HL-60 (cell line): Measurements from ENCODE around the gene SFI1.
A peak's percentile ranks its signal among the peaks of the same experiment; 100 is the strongest.
"Not testable (repeated sequence)": the region's sequence is repeated elsewhere in the genome, so short reads cannot be mapped to it uniquely, and the experiment has no call there.

Experiments used
- DNase-seq, 2 experiments: peaks; one replicate each; pipeline ENCODE4 v3.0.0-alpha.2; 2010 to 2020; ENCODE audit warnings: low read depth in 1 of 2, low spot score in 1 of 2
- H3K27ac ChIP-seq: fragments of 250-450 bp; sonication (Bioruptor Pico); replicated peaks from 2 replicates; pipeline ENCODE4 v1.5.1; 2020; ENCODE audit warnings: mild to moderate bottlenecking, moderate library complexity
- H3K27me3 ChIP-seq: fragments of 250-450 bp; sonication (Bioruptor Pico); 2 replicates; pipeline ENCODE4 v1.5.1; 2021; ENCODE audit warnings: mild to moderate bottlenecking, moderate library complexity; ENCODE audit not compliant: insufficient read depth, poor library complexity, severe bottlenecking
- H3K4me3 ChIP-seq: replicated peaks from 2 replicates; pipeline ENCODE4 v1.5.1; 2011; ENCODE audit warnings: mild to moderate bottlenecking, control low read depth, low read length; ENCODE audit not compliant: insufficient read depth
- CTCF ChIP-seq: IDR thresholded peaks from one replicate; pipeline ENCODE4 v1.5.1; 2011; ENCODE audit warnings: low read length, control low read depth, inconsistent platforms; ENCODE audit not compliant: insufficient read depth
- GABPA ChIP-seq: IDR thresholded peaks from 2 replicates; pipeline ENCODE4 v1.6.1; 2012; ENCODE audit warnings: low read depth
- POLR2AphosphoS5 ChIP-seq: IDR thresholded peaks from 2 replicates; pipeline ENCODE4 v1.6.1; 2012; ENCODE audit warnings: low read depth
- REST ChIP-seq: IDR thresholded peaks from 2 replicates; pipeline ENCODE4 v1.6.1; 2012; ENCODE audit warnings: low read depth; ENCODE audit not compliant: insufficient replicate concordance
- SPI1 ChIP-seq: IDR thresholded peaks from 2 replicates; pipeline ENCODE4 v1.6.1; 2012; ENCODE audit warnings: low read depth, mild to moderate bottlenecking, borderline replicate concordance

Gene SFI1

GRCh38 chr22:31653944-31654343 lies 157.6 kb downstream of the SFI1 start:
- Histone ChIP-seq H3K27me3 (no peaks in the 10 kb centered on the region), H3K27ac (no peak overlapping the region), H3K4me3 (no peak overlapping the region)
- no peak for DNase-seq
- TF ChIP-seq POLR2AphosphoS5 (no peak), GABPA (no peak), CTCF (no peak), SPI1 (no peak), REST (no peak)

- TF ChIP-seq SPI1 (peak; percentile 51; the same call in 1 of the 2 replicates), REST (no peak)
- Histone ChIP-seq H3K27me3 (no peaks in the 10 kb centered on the region), H3K27ac (no peak overlapping the region), H3K4me3 (no peak overlapping the region)
- no peak for DNase-seq
Measured at GRCh38 chr22:31654408-31654807, 158.1 kb downstream of the SFI1 start.

- no peak overlapping the region for H3K27ac ChIP-seq
- no peak for DNase-seq
- TF ChIP-seq SPI1 (no peak), REST (no peak), POLR2AphosphoS5 (no peak)
- H3K27me3 ChIP-seq, result no peaks in the 10 kb centered on the region
- no peak overlapping the region for H3K4me3 ChIP-seq
Measured at GRCh38 chr22:31659246-31659645, 162.9 kb downstream of the SFI1 start.

GRCh38 chr22:31660860-31661341 lies 164.6 kb downstream of the SFI1 start:
- not testable (repeated sequence) for H3K27me3 ChIP-seq, H3K27ac ChIP-seq
- DNase-seq, result peak in 1 of 2 experiments; percentile 70
- H3K4me3 ChIP-seq, result peak overlapping the region; percentile 88
